Panc1 (cell line): ENCODE data around the gene PCDH15.

ENCODE experiments used
- CTCF ChIP-seq: fragments of 450-650 bp; IDR thresholded peaks from 2 replicates; pipeline ENCODE4 v1.5.1; 2017; ENCODE audit warnings: mild to moderate bottlenecking
- POLR2AphosphoS5 ChIP-seq: IDR thresholded peaks from 2 replicates; pipeline ENCODE4 v1.6.1; 2012; ENCODE audit warnings: mild to moderate bottlenecking, low read depth, low read length, moderate library complexity
- SIN3A ChIP-seq: IDR thresholded peaks from 2 replicates; pipeline ENCODE4 v1.6.1; 2012; ENCODE audit warnings: low read depth, mild to moderate bottlenecking, low read length, moderate library complexity, borderline replicate concordance; ENCODE audit not compliant: insufficient read depth
- TCF7L2 ChIP-seq: IDR thresholded peaks from 2 replicates; pipeline ENCODE4 v1.6.1; 2011; ENCODE audit warnings: mild to moderate bottlenecking, low read depth, low read length, inconsistent platforms
- TF ChIP-seq, protein P1 (sequence below), 2 experiments: IDR thresholded peaks; 2 replicates each; pipeline ENCODE4 v1.6.1; 2011 to 2012; ENCODE audit warnings: low read depth in 2 of 2, control low read depth in 1 of 2, low read length in 1 of 2, mild to moderate bottlenecking in 1 of 2, moderate library complexity in 1 of 2; ENCODE audit not compliant: insufficient read depth in 1 of 2

- no peak for TF ChIP-seq CTCF
- TF ChIP-seq, protein P1, sequence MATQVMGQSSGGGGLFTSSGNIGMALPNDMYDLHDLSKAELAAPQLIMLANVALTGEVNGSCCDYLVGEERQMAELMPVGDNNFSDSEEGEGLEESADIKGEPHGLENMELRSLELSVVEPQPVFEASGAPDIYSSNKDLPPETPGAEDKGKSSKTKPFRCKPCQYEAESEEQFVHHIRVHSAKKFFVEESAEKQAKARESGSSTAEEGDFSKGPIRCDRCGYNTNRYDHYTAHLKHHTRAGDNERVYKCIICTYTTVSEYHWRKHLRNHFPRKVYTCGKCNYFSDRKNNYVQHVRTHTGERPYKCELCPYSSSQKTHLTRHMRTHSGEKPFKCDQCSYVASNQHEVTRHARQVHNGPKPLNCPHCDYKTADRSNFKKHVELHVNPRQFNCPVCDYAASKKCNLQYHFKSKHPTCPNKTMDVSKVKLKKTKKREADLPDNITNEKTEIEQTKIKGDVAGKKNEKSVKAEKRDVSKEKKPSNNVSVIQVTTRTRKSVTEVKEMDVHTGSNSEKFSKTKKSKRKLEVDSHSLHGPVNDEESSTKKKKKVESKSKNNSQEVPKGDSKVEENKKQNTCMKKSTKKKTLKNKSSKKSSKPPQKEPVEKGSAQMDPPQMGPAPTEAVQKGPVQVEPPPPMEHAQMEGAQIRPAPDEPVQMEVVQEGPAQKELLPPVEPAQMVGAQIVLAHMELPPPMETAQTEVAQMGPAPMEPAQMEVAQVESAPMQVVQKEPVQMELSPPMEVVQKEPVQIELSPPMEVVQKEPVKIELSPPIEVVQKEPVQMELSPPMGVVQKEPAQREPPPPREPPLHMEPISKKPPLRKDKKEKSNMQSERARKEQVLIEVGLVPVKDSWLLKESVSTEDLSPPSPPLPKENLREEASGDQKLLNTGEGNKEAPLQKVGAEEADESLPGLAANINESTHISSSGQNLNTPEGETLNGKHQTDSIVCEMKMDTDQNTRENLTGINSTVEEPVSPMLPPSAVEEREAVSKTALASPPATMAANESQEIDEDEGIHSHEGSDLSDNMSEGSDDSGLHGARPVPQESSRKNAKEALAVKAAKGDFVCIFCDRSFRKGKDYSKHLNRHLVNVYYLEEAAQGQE (IDR thresholded peaks at IDR 0.05; ENCODE audit: insufficient read depth in 1 of 2, low read depth in 2 of 2, low read length in 1 of 2): no peak
- TF ChIP-seq POLR2AphosphoS5: no peak
- TF ChIP-seq SIN3A: no peak
- TF ChIP-seq TCF7L2: no peak
Measured at GRCh38 chr10:54607983-54608382, 193.0 kb downstream of the PCDH15 start.
